Mesenchymal stem cell (in vitro differentiated cells and primary cell): ENCODE measurements around the gene MRPL49.

Experiments used
- DNase-seq: peaks from one replicate; pipeline ENCODE4 v3.0.0-alpha.2; 2013
- H2AFZ ChIP-seq: one replicate; pipeline ENCODE4 v1.6.1; 2013; ENCODE audit warnings: low read depth, mild to moderate bottlenecking, control low read depth, inconsistent platforms, low read length, moderate library complexity
- H2AK5ac ChIP-seq: 2 replicates; pipeline ENCODE4 v1.6.1; 2013; ENCODE audit warnings: low read length, moderate library complexity, mild to moderate bottlenecking, inconsistent platforms; ENCODE audit not compliant: severe bottlenecking
- H2BK120ac ChIP-seq: one replicate; pipeline ENCODE4 v1.6.1; 2013; ENCODE audit warnings: low read depth, mild to moderate bottlenecking, inconsistent platforms, low read length, moderate library complexity
- H2BK12ac ChIP-seq, 2 experiments: one replicate each; pipeline ENCODE4 v1.6.1; 2013; ENCODE audit warnings: inconsistent platforms in 2 of 2, low read length in 2 of 2, mild to moderate bottlenecking in 2 of 2, moderate library complexity in 2 of 2, control low read depth in 1 of 2
- H2BK15ac ChIP-seq: one replicate; pipeline ENCODE4 v1.6.1; 2013; ENCODE audit warnings: mild to moderate bottlenecking, low read depth, inconsistent platforms; ENCODE audit not compliant: poor library complexity, severe bottlenecking
- H2BK5ac ChIP-seq: 2 replicates; pipeline ENCODE4 v1.6.1; 2013; ENCODE audit warnings: low read depth, mild to moderate bottlenecking, low read length, control low read depth, inconsistent platforms; ENCODE audit not compliant: poor library complexity, severe bottlenecking
- H3K14ac ChIP-seq, 2 experiments: one replicate each; pipeline ENCODE4 v1.6.1; 2013; ENCODE audit warnings: inconsistent platforms in 2 of 2, low read length in 2 of 2, control low read depth in 1 of 2, mild to moderate bottlenecking in 1 of 2, moderate library complexity in 1 of 2
- H3K18ac ChIP-seq, 2 experiments: one replicate each; pipeline ENCODE4 v1.6.1; 2013; ENCODE audit warnings: inconsistent platforms in 2 of 2, low read length in 2 of 2, control low read depth in 1 of 2, low read depth in 1 of 2, mild to moderate bottlenecking in 1 of 2
- H3K23ac ChIP-seq, 2 experiments: one replicate each; pipeline ENCODE4 v1.6.1; 2013; ENCODE audit warnings: inconsistent platforms in 2 of 2, low read length in 2 of 2, mild to moderate bottlenecking in 2 of 2, moderate library complexity in 2 of 2, control low read depth in 1 of 2
- H3K27ac ChIP-seq: 2 replicates; pipeline ENCODE4 v1.5.1; 2013; ENCODE audit warnings: mild to moderate bottlenecking, moderate library complexity, low read length, control low read depth, inconsistent platforms; ENCODE audit not compliant: poor library complexity, severe bottlenecking
- H3K27me3 ChIP-seq, 2 experiments: 2 replicates each; pipeline versions ENCODE4 v1.6.1 to v1.7.0; 2013; ENCODE audit warnings: low read length in 2 of 2, mild to moderate bottlenecking in 2 of 2, moderate library complexity in 2 of 2, control low read depth in 1 of 2, inconsistent platforms in 1 of 2; ENCODE audit not compliant: control insufficient read depth in 1 of 2, insufficient read depth in 1 of 2
- H3K36me3 ChIP-seq, 2 experiments: 2 replicates each; pipeline versions ENCODE4 v1.6.1 to v1.7.0; 2013; ENCODE audit warnings: low read length in 2 of 2, control low read depth in 1 of 2, inconsistent platforms in 1 of 2, low read depth in 1 of 2, mild to moderate bottlenecking in 1 of 2; ENCODE audit not compliant: insufficient read depth in 2 of 2, control insufficient read depth in 1 of 2
- H3K4ac ChIP-seq, 2 experiments: one replicate each; pipeline ENCODE4 v1.6.1; 2013; ENCODE audit warnings: inconsistent platforms in 2 of 2, low read length in 2 of 2, mild to moderate bottlenecking in 2 of 2, moderate library complexity in 2 of 2, control low read depth in 1 of 2, low read depth in 1 of 2
- H3K4me1 ChIP-seq: 2 replicates; pipeline ENCODE4 v1.6.1; 2013; ENCODE audit warnings: low read depth, low read length, control low read depth; ENCODE audit not compliant: control insufficient read depth, insufficient read depth
- H3K4me2 ChIP-seq: 2 replicates; pipeline ENCODE4 v1.6.1; 2013; ENCODE audit warnings: low read length, mild to moderate bottlenecking, inconsistent platforms; ENCODE audit not compliant: poor library complexity, severe bottlenecking
- H3K4me3 ChIP-seq, 2 experiments: 2 replicates each; pipeline versions ENCODE4 v1.5.1 to v1.7.0; 2013; ENCODE audit warnings: low read length in 2 of 2, mild to moderate bottlenecking in 2 of 2, control low read depth in 1 of 2, low read depth in 1 of 2; ENCODE audit not compliant: insufficient read depth in 1 of 2
- H3K79me1 ChIP-seq: replicated peaks from 2 replicates; pipeline ENCODE4 v1.6.1; 2013; ENCODE audit warnings: mild to moderate bottlenecking, control low read depth, low read length, inconsistent platforms; ENCODE audit not compliant: poor library complexity, severe bottlenecking
- H3K9ac ChIP-seq: 2 replicates; pipeline ENCODE4 v1.7.0; 2013; ENCODE audit warnings: mild to moderate bottlenecking, low read length, moderate library complexity
- H3K9me3 ChIP-seq: 2 replicates; pipeline ENCODE4 v1.7.0; 2013; ENCODE audit warnings: mild to moderate bottlenecking, low read length; ENCODE audit not compliant: control insufficient read depth
- H4K8ac ChIP-seq: one replicate; pipeline ENCODE4 v1.6.1; 2013; ENCODE audit warnings: inconsistent platforms, mild to moderate bottlenecking, low read length, moderate library complexity
- H4K91ac ChIP-seq: one replicate; pipeline ENCODE4 v1.6.1; 2013; ENCODE audit warnings: mild to moderate bottlenecking, low read length, inconsistent platforms
- WGBS: methylation state at CpG from one replicate; pipeline ENCODE4 v1.1.7; 2013; ENCODE audit warnings: mixed read lengths; 5-methylcytosine and 5-hydroxymethylcytosine counted together

Gene MRPL49

GRCh38 chr11:65110354-65110861, 11.7 kb upstream of the MRPL49 start:
- no peak overlapping the region for H2AFZ ChIP-seq
- H2BK120ac ChIP-seq = no peak overlapping the region
- peaks cover 23 to 55% of the 10 kb centered on the region in 2 experiments for H3K36me3 ChIP-seq
- peak overlapping the region in 1 of 2 experiments; percentile 26 for H3K4me3 ChIP-seq
- peak overlapping the region; percentile 58 for H3K9ac ChIP-seq
- H4K8ac ChIP-seq = no peak overlapping the region
- H3K4me1 ChIP-seq = peaks cover 33% of the 10 kb centered on the region
- no peaks in the 10 kb centered on the region for H3K9me3 ChIP-seq
- H2BK5ac ChIP-seq = no peak overlapping the region
- no peak overlapping the region for H3K14ac ChIP-seq
- DNase-seq = peak; percentile 85
- H3K79me1 ChIP-seq = peaks cover 43% of the 10 kb centered on the region
- H2AK5ac ChIP-seq = no peak overlapping the region
- peak overlapping the region in 1 of 2 experiments; percentile 47 for H2BK12ac ChIP-seq
- no peak overlapping the region for H2BK15ac ChIP-seq
- H3K27me3 ChIP-seq = no peaks in the 10 kb centered on the region
- peak overlapping the region; percentile 56 for H4K91ac ChIP-seq
- H3K4me2 ChIP-seq = no peak overlapping the region
- 16% methylated on average over 18 of the region's 18 CpGs for WGBS
- peak overlapping the region; percentile 9 to 48 for H3K18ac ChIP-seq
- peak overlapping the region; percentile 35 for H3K27ac ChIP-seq
- no peak overlapping the region for H3K23ac ChIP-seq
- peak overlapping the region in 1 of 2 experiments; percentile 32 for H3K4ac ChIP-seq

- Histone ChIP-seq H3K4me2 (no peak overlapping the region), H3K4me1 (peaks cover 42% of the 10 kb centered on the region)
- 71% methylated on average over 31 of the region's 31 CpGs for WGBS
Observed at GRCh38 chr11:65111159-65111743, 10.9 kb upstream of the MRPL49 start.

GRCh38 chr11:65111744-65112545, 10.2 kb upstream of the MRPL49 start, which contains the start of gene TM7SF2:
TM7SF2 (plus strand) TSS chr11:65111872; CDS start chr11:65112016, 144 bp downstream.
- under 1% methylated on average over 55 of the region's 64 CpGs for WGBS

More at GRCh38 chr11:65111159-65111743, 10.9 kb upstream of the MRPL49 start:
- Histone ChIP-seq H2AFZ (no peak overlapping the region), H2AK5ac (no peak overlapping the region), H2BK15ac (no peak overlapping the region), H3K14ac (no peak overlapping the region), H3K9ac (no peak overlapping the region), H4K91ac (peak overlapping the region; percentile 29), H3K27me3 (no peaks in the 10 kb centered on the region), H3K27ac (no peak overlapping the region), H2BK12ac (peak overlapping the region in 1 of 2 experiments; percentile 33), H3K23ac (no peak overlapping the region), H3K18ac (no peak overlapping the region), H3K9me3 (no peaks in the 10 kb centered on the region), H3K36me3 (peaks cover 29 to 59% of the 10 kb centered on the region in 2 experiments), H3K79me1 (peaks cover 44% of the 10 kb centered on the region), H2BK5ac (no peak overlapping the region), H4K8ac (no peak overlapping the region), H2BK120ac (no peak overlapping the region), H3K4ac (no peak overlapping the region), H3K4me3 (no peak overlapping the region)
- no peak for DNase-seq

More at GRCh38 chr11:65111744-65112545, 10.2 kb upstream of the MRPL49 start, which contains the start of gene TM7SF2:
- Histone ChIP-seq H3K9me3 (no peaks in the 10 kb centered on the region), H3K4me2 (peak within 1 kb of the TSS; percentile 92), H3K4ac (peak within 1 kb of the TSS in 1 of 2 experiments; percentile 76), H3K9ac (peak within 1 kb of the TSS; percentile 77), H3K27me3 (no peaks in the 10 kb centered on the region), H2BK120ac (no peak within 1 kb of the TSS), H2BK5ac (peak within 1 kb of the TSS; percentile 48), H3K27ac (peak within 1 kb of the TSS; percentile 42), H3K79me1 (peaks cover 42% of the 10 kb centered on the region), H3K23ac (no peak within 1 kb of the TSS), H2AFZ (peak within 1 kb of the TSS; percentile 72), H3K4me3 (peak within 1 kb of the TSS; percentile 59 to 71), H2BK12ac (peak within 1 kb of the TSS in 1 of 2 experiments; percentile 47), H3K36me3 (peaks cover 32 to 63% of the 10 kb centered on the region in 2 experiments), H3K4me1 (peaks cover 48% of the 10 kb centered on the region), H2AK5ac (peak within 1 kb of the TSS; percentile 27), H3K14ac (peak within 1 kb of the TSS in 1 of 2 experiments; percentile 64), H2BK15ac (no peak within 1 kb of the TSS), H3K18ac (peak within 1 kb of the TSS; percentile 9 to 81), H4K8ac (peak within 1 kb of the TSS; percentile 69), H4K91ac (peak within 1 kb of the TSS; percentile 56)
- DNase-seq = peak; percentile 94
